Endodermal cell (in vitro differentiated cells): ENCODE measurements around the gene DENND6B. TPM values are rescaled to one million over a fixed set of nuclear protein-coding genes. Genes with fewer than 3 reads are reported as not detected.

Experiments
- DNase-seq: peaks from one replicate; pipeline ENCODE4 v3.0.0-alpha.2; 2017
- H3K27ac ChIP-seq: 2 replicates; pipeline ENCODE4 v1.5.1; 2013; ENCODE audit warnings: mild to moderate bottlenecking, low read depth, low read length, moderate library complexity
- H3K27me3 ChIP-seq: 2 replicates; pipeline ENCODE4 v1.6.1; 2013; ENCODE audit warnings: mild to moderate bottlenecking, low read length, moderate library complexity; ENCODE audit not compliant: insufficient read depth, control insufficient read depth, poor library complexity, severe bottlenecking
- H3K36me3 ChIP-seq: 2 replicates; pipeline ENCODE4 v1.7.0; 2013; ENCODE audit warnings: mild to moderate bottlenecking, low read length, moderate library complexity; ENCODE audit not compliant: control insufficient read depth, insufficient read depth
- H3K4me1 ChIP-seq: one replicate; pipeline ENCODE4 v1.7.0; 2013; ENCODE audit warnings: low read length; ENCODE audit not compliant: control insufficient read depth, insufficient read depth
- H3K4me3 ChIP-seq: 2 replicates; pipeline ENCODE4 v1.5.1; 2013; ENCODE audit warnings: mild to moderate bottlenecking, low read length, moderate library complexity
- H3K9ac ChIP-seq: 2 replicates; pipeline ENCODE4 v1.6.1; 2013; ENCODE audit warnings: mild to moderate bottlenecking, low read length, moderate library complexity; ENCODE audit not compliant: poor library complexity, severe bottlenecking; ENCODE audit errors: extremely low read depth
- H3K9me3 ChIP-seq: 2 replicates; pipeline ENCODE4 v1.6.1; 2013; ENCODE audit warnings: mild to moderate bottlenecking, low read length, moderate library complexity; ENCODE audit not compliant: control insufficient read depth
- H3K27ac Mint-ChIP-seq: 2 replicates; pipeline ENCODE4 v1.8.0; 2020; ENCODE audit warnings: mixed read lengths
- H3K27me3 Mint-ChIP-seq: 2 replicates; pipeline ENCODE4 v1.8.0; 2021; ENCODE audit warnings: mild to moderate bottlenecking, mixed read lengths; ENCODE audit not compliant: insufficient read depth
- H3K36me3 Mint-ChIP-seq: 2 replicates; pipeline ENCODE4 v1.8.0; 2020; ENCODE audit warnings: low read depth, mixed read lengths
- H3K4me1 Mint-ChIP-seq: 2 replicates; pipeline ENCODE4 v1.8.0; 2020; ENCODE audit warnings: mixed read lengths
- H3K4me3 Mint-ChIP-seq: 2 replicates; pipeline ENCODE4 v1.8.0; 2020; ENCODE audit warnings: mild to moderate bottlenecking, moderate library complexity, mixed read lengths
- H3K9me3 Mint-ChIP-seq: 2 replicates; pipeline ENCODE4 v1.8.0; 2020; ENCODE audit warnings: mild to moderate bottlenecking, mixed read lengths
- WGBS, 2 experiments: methylation state at CpG; one replicate each; pipeline versions ENCODE4 v1.1.5 to v1.1.7; 2013; ENCODE audit warnings: missing lambda C conversion rate in 2 of 2, mixed read lengths in 1 of 2; ENCODE audit not compliant: insufficient coverage in 1 of 2, insufficient read length in 1 of 2; 5-methylcytosine and 5-hydroxymethylcytosine counted together
- total RNA-seq, 2 donors: library from RNA; stranded (reverse); fragmentation: NEBNext Ultra II Directional in 1 of 2; extraction: Animal tissue kit (Norgen Biotek cat#: 25700) in 1 of 2; gene quantifications; 2 replicates in 1 of 2; 3 replicates in 1 of 2; pipeline ENCODE4 v1.2.1, GENCODE V29; 2021
- TF ChIP-seq, protein P1 (sequence below): fragments of 200-600 bp; sonication (generic); conservative IDR thresholded peaks from 2 replicates; pipeline ENCODE4 v1.5.0; 2021; ENCODE audit warnings: antibody characterized with exemption, mild to moderate bottlenecking

Gene DENND6B
- total RNA-seq, 2 donors from 2014 or later = 8.3 to 14.2 TPM

DNA sequence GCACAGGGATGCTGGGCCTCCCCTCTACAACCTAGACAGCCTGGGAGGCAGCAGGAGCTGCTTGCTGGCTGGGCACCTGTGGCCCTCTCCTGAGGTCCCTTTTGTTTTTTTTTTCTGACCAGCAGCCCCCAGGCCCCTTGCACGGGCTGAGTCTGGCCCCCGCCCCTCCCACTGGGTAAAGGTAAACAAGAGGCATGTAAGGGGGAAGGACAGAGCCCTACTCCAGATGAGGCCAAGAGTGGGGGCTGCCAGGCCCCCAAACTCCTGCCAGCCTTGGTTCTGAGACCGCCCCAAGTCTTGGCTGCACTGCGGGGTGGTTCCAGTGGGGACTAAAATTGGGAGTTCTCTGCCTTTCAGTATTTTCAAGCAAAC is 28.6 kb downstream of the DENND6B start:
- H3K27ac ChIP-seq = no peak overlapping the region
- Mint-ChIP-seq H3K27ac (no peak overlapping the region), H3K9me3 (no peaks in the 10 kb centered on the region), H3K4me1 (peaks cover 2% of the 10 kb centered on the region), H3K27me3 (no peaks in the 10 kb centered on the region), H3K4me3 (peak overlapping the region; percentile 49), H3K36me3 (no peaks in the 10 kb centered on the region)
- no peaks in the 10 kb centered on the region for H3K9me3 ChIP-seq
- no peak overlapping the region for H3K9ac ChIP-seq
- DNase-seq = no peak
- H3K27me3 ChIP-seq = no peaks in the 10 kb centered on the region
- no peaks in the 10 kb centered on the region for H3K36me3 ChIP-seq
- peaks cover 9% of the 10 kb centered on the region for H3K4me1 ChIP-seq
- TF ChIP-seq, protein P1, sequence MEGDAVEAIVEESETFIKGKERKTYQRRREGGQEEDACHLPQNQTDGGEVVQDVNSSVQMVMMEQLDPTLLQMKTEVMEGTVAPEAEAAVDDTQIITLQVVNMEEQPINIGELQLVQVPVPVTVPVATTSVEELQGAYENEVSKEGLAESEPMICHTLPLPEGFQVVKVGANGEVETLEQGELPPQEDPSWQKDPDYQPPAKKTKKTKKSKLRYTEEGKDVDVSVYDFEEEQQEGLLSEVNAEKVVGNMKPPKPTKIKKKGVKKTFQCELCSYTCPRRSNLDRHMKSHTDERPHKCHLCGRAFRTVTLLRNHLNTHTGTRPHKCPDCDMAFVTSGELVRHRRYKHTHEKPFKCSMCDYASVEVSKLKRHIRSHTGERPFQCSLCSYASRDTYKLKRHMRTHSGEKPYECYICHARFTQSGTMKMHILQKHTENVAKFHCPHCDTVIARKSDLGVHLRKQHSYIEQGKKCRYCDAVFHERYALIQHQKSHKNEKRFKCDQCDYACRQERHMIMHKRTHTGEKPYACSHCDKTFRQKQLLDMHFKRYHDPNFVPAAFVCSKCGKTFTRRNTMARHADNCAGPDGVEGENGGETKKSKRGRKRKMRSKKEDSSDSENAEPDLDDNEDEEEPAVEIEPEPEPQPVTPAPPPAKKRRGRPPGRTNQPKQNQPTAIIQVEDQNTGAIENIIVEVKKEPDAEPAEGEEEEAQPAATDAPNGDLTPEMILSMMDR = no peak
- 81 to 85% methylated on average over 2 to 4 of the region's 4 CpGs for WGBS, 2 experiments
- no peak overlapping the region for H3K4me3 ChIP-seq

DNA sequence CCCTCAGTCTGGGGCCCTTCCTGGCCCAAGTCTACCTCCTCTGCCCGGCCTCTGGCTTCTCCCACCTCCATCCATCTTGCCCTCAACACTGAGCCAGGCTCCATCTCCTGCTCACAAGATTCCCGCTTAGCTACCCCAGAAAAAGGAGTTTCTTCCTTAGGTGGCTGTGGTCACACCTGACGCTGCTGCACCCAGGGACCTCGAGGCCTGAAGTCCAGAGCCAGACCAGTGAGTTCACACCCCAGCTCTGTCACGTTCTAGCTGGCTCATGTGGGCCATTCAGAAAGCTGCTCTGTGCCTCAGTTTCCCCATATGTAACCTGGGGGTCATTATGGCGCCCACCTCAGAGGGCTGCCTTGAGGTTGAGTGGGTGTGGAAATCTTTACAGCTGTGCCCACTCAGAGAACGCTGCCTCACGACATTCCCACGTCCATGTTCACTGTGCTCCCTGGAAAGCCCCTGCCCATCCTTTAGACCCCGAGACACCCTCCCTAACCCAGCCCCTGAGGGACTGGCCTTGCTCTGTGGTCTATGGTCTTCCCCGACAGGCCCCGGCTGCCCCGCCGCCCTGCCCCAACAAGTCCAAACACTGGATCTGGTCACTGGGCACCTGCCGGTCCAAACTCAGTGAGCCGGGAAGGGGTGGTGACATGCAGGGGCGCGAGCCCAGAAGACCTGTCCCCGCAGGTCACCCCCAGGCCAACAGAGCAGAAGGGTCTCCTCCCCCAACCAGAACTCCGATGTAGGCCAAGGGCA is 29.1 kb downstream of the DENND6B start:
- Mint-ChIP-seq H3K27ac (no peak overlapping the region), H3K27me3 (no peaks in the 10 kb centered on the region), H3K36me3 (no peaks in the 10 kb centered on the region), H3K9me3 (no peaks in the 10 kb centered on the region), H3K4me1 (peaks cover 6% of the 10 kb centered on the region), H3K4me3 (no peak overlapping the region)
- no peak overlapping the region for H3K9ac ChIP-seq
- H3K36me3 ChIP-seq = no peaks in the 10 kb centered on the region
- H3K27ac ChIP-seq = no peak overlapping the region
- peaks cover 15% of the 10 kb centered on the region for H3K4me1 ChIP-seq
- TF ChIP-seq, protein P1 = no peak
- no peaks in the 10 kb centered on the region for H3K27me3 ChIP-seq
- DNase-seq = no peak
- no peak overlapping the region for H3K4me3 ChIP-seq
- no peaks in the 10 kb centered on the region for H3K9me3 ChIP-seq
- WGBS, 2 experiments = 95 to 97% methylated on average over 14 to 20 of the region's 20 CpGs

DNA sequence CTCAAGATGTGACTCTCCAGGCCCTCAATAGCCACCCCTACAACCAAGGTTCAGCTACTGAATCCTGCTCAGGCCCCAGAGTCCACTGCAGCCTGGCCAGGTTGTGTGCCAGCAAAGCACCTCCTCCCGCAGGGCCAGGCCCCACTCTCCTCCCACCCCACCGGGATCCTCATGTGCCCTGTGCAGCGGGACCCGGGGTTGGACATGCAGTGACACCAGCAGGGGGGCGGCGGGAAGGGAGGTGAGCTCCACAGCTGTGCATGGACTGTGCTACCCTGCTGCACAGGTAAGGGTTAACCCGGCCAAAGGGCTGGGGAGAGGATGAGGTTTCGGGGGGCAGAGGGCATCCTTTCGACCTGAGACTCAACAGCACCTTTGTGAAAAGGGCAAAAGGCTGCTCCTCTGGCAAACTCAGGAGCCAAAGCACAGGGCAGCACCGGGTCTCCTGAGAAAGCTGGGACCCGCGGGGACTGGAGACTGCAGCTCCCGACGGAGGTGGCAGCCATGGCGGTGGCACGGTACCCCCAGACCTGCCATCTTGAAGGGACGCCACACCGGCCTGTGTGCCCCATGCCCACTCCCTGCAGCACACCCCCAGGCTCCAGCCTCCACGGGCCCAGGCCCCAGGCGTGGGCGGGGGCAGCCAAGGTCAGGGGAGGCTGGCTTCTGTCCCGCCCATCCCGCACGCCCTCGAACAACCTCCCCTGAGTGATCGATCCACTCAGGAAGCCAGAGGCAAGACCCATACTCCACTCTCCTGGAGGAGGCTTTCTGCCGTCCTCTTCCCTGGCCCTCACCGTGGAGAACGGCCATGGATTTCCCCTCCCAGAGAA is 29.9 kb downstream of the DENND6B start:
- Mint-ChIP-seq H3K27ac (no peak overlapping the region), H3K4me3 (no peak overlapping the region), H3K4me1 (peaks cover 8% of the 10 kb centered on the region), H3K36me3 (no peaks in the 10 kb centered on the region), H3K27me3 (no peaks in the 10 kb centered on the region), H3K9me3 (no peaks in the 10 kb centered on the region)
- no peak for DNase-seq
- no peaks in the 10 kb centered on the region for H3K27me3 ChIP-seq
- H3K4me3 ChIP-seq = no peak overlapping the region
- TF ChIP-seq, protein P1 = no peak
- H3K36me3 ChIP-seq = no peaks in the 10 kb centered on the region
- H3K9ac ChIP-seq = no peak overlapping the region
- H3K9me3 ChIP-seq = no peaks in the 10 kb centered on the region
- peaks cover 15% of the 10 kb centered on the region for H3K4me1 ChIP-seq
- no peak overlapping the region for H3K27ac ChIP-seq
- WGBS, 2 experiments = 91 to 93% methylated on average over 20 to 29 of the region's 29 CpGs
